OCI-LY1 (cell line): ENCODE data around the gene FOXQ1.

Experiments used
- H2AFZ ChIP-seq: fragments of 200-600 bp; sonication (generic), shearing (Covaris generic); 2 replicates; pipeline ENCODE4 v1.6.0; 2014; ENCODE audit warnings: antibody characterized with exemption, mild to moderate bottlenecking, low read length
- H3F3A ChIP-seq: fragments of 200-600 bp; sonication (generic), shearing (Covaris generic); 2 replicates; pipeline ENCODE4 v1.6.0; 2014; ENCODE audit warnings: mild to moderate bottlenecking, antibody characterized with exemption, low read length, moderate library complexity; ENCODE audit not compliant: insufficient read depth
- H3K27ac ChIP-seq: fragments of 200-600 bp; sonication (generic); 2 replicates; pipeline ENCODE4 v1.5.1; 2014; ENCODE audit warnings: low read length, mixed run types, mild to moderate bottlenecking, low read depth; ENCODE audit not compliant: poor library complexity, severe bottlenecking
- H3K27me3 ChIP-seq: fragments of 200-600 bp; sonication (generic); 2 replicates; pipeline ENCODE4 v1.6.0; 2014; ENCODE audit warnings: antibody characterized with exemption, mild to moderate bottlenecking, low read length, moderate library complexity; ENCODE audit not compliant: insufficient read depth
- H3K36me3 ChIP-seq: fragments of 200-600 bp; sonication (generic); 2 replicates; pipeline ENCODE4 v1.6.1; 2014; ENCODE audit warnings: mild to moderate bottlenecking, antibody characterized with exemption, low read length, moderate library complexity, mixed read lengths; ENCODE audit not compliant: insufficient read depth
- H3K4me1 ChIP-seq: fragments of 200-600 bp; sonication (generic); 2 replicates; pipeline ENCODE4 v1.5.1; 2014; ENCODE audit warnings: mild to moderate bottlenecking, low read length, moderate library complexity; ENCODE audit not compliant: insufficient read depth, severe bottlenecking
- H3K4me2 ChIP-seq: fragments of 200-600 bp; sonication (generic), shearing (Covaris generic); 2 replicates; pipeline ENCODE4 v1.6.1; 2014; ENCODE audit warnings: low read length
- H3K4me3 ChIP-seq: fragments of 200-600 bp; sonication (generic); 2 replicates; pipeline ENCODE4 v1.5.1; 2014; ENCODE audit warnings: low read length, low read depth, mild to moderate bottlenecking, mixed read lengths; ENCODE audit not compliant: poor library complexity, severe bottlenecking
- H3K79me2 ChIP-seq: fragments of 200-600 bp; shearing (Covaris generic); 2 replicates; pipeline ENCODE4 v1.6.1; 2016; ENCODE audit warnings: mixed run types, low read length, mixed read lengths; ENCODE audit not compliant: insufficient read depth
- H3K9ac ChIP-seq: fragments of 200-600 bp; sonication (generic), shearing (Covaris generic); 2 replicates; pipeline ENCODE4 v1.6.1; 2014; ENCODE audit warnings: mild to moderate bottlenecking, low read length, mixed read lengths
- H3K9me2 ChIP-seq: fragments of 200-600 bp; sonication (generic), shearing (Covaris generic); 2 replicates; pipeline ENCODE4 v1.6.1; 2014; ENCODE audit warnings: low read depth, mild to moderate bottlenecking, low read length, mixed read lengths
- H3K9me3 ChIP-seq: fragments of 200-600 bp; shearing (Covaris generic); 2 replicates; pipeline ENCODE4 v1.6.1; 2014; ENCODE audit warnings: low read length, mixed read lengths
- H4K20me1 ChIP-seq: fragments of 200-600 bp; sonication (generic), shearing (Covaris generic); 2 replicates; pipeline ENCODE4 v1.6.0; 2016; ENCODE audit warnings: mild to moderate bottlenecking, low read length; ENCODE audit not compliant: insufficient read depth
- EZH2 ChIP-seq: fragments of 200-600 bp; sonication (generic), shearing (Covaris generic); IDR thresholded peaks from 2 replicates; pipeline ENCODE4 v1.8.0; 2017; ENCODE audit warnings: borderline replicate concordance, mixed run types, mild to moderate bottlenecking, antibody characterized with exemption, low read length, moderate library complexity, mixed read lengths
- TF ChIP-seq, protein P1 (sequence below): fragments of 200-600 bp; sonication (generic), shearing (Covaris generic); IDR thresholded peaks from 2 replicates; pipeline ENCODE4 v1.5.1; 2017; ENCODE audit warnings: mild to moderate bottlenecking, antibody characterized with exemption, low read length, moderate library complexity, mixed read lengths

Gene FOXQ1

DNA sequence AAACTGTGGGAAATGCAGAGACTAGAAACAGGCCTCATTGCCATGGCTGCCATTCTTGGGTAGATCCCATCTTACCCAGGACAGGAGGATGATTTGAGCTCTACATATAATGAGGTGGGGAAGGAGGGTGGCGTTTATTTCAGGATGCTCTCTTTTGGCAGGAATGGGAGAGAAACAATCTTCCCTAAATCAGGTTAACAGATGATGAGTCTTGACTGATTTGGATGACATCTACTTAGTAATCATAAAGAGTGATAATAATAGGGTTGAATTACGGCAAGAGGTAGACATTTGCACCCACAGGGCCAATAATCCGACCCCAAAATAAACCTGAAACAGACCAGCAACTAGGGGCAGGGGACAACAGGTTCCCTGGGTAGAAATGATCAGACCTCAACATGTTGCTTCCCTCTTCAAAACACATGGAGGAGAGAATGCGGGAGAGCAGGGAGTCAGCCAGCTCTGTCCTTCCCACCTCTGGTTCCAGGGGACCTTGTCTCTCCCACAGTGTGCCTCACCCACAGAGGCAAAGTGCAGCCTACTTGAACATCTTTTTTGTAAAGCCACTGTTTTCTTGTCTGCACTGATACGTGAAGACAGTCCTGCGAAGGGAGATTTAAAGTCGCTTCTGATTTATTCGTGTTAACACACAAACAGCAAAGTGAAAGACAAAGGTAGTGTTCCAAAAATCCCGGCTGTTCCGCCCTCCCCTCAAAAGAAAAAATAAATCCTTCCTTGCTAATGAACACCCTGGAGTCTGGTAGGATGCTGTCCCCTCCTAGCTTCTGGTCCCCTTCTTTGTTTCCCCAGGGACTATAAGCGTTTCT is 3.9 kb downstream of the FOXQ1 start:
- Histone ChIP-seq H3K4me1 (no peaks in the 10 kb centered on the region), H3K27me3 (no peaks in the 10 kb centered on the region), H3K9me3 (no peaks in the 10 kb centered on the region; the same call in 1 of the 2 replicates), H3K27ac (no peak overlapping the region), H3K79me2 (no peaks in the 10 kb centered on the region), H2AFZ (no peak overlapping the region), H4K20me1 (no peaks in the 10 kb centered on the region), H3K9me2 (no peaks in the 10 kb centered on the region), H3K4me2 (no peak overlapping the region), H3K4me3 (no peak overlapping the region), H3K36me3 (no peaks in the 10 kb centered on the region), H3F3A (no peaks in the 10 kb centered on the region), H3K9ac (no peak overlapping the region)
- TF ChIP-seq EZH2, result no peak
- TF ChIP-seq, protein P1, sequence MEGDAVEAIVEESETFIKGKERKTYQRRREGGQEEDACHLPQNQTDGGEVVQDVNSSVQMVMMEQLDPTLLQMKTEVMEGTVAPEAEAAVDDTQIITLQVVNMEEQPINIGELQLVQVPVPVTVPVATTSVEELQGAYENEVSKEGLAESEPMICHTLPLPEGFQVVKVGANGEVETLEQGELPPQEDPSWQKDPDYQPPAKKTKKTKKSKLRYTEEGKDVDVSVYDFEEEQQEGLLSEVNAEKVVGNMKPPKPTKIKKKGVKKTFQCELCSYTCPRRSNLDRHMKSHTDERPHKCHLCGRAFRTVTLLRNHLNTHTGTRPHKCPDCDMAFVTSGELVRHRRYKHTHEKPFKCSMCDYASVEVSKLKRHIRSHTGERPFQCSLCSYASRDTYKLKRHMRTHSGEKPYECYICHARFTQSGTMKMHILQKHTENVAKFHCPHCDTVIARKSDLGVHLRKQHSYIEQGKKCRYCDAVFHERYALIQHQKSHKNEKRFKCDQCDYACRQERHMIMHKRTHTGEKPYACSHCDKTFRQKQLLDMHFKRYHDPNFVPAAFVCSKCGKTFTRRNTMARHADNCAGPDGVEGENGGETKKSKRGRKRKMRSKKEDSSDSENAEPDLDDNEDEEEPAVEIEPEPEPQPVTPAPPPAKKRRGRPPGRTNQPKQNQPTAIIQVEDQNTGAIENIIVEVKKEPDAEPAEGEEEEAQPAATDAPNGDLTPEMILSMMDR, result no peak

GRCh38 chr6:1316489-1316971 is 4.6 kb downstream of the FOXQ1 start:
- Histone ChIP-seq H3K9me3 (no peaks in the 10 kb centered on the region; the same call in 1 of the 2 replicates), H3K9me2 (no peaks in the 10 kb centered on the region), H3K36me3 (no peaks in the 10 kb centered on the region), H3K4me2 (no peak overlapping the region), H3K4me3 (no peak overlapping the region), H3K27me3 (no peaks in the 10 kb centered on the region), H3F3A (no peaks in the 10 kb centered on the region), H3K27ac (no peak overlapping the region), H3K9ac (no peak overlapping the region), H4K20me1 (no peaks in the 10 kb centered on the region), H3K79me2 (no peaks in the 10 kb centered on the region), H3K4me1 (no peaks in the 10 kb centered on the region), H2AFZ (no peak overlapping the region)
- TF ChIP-seq EZH2, result no peak
- TF ChIP-seq, protein P1, result no peak

DNA sequence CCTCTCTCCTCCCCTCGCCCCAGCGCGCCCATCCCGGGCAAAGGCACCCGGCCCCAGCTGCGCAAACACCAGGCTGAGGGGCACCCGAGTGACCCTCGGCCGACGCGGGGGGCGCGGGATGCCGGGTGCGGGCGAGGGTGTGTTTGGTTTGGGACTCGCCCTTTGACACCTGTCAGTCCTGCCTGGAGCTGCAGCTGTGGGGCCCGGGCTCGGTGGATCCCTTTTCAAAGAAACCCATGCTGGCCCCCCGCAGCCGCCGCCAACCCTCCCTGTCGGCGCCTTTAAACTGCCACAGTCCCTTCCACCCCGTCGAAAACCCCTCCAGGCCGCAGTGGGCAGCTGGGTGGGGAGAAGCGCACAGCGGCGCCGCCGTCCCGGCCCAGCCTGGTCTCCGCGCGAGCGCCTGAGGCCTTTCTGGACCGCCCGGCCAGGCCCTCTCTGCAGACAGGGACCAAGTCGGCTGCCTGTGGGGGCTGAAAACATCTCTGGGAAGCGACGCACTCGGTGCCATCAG is 5.5 kb downstream of the FOXQ1 start:
- no peak overlapping the region for H3K9ac ChIP-seq
- H3K4me3 ChIP-seq, result no peak overlapping the region
- H3K27me3 ChIP-seq, result no peaks in the 10 kb centered on the region
- H4K20me1 ChIP-seq, result no peaks in the 10 kb centered on the region
- H3K36me3 ChIP-seq, result no peaks in the 10 kb centered on the region
- H3K9me3 ChIP-seq, result no peaks in the 10 kb centered on the region; the same call in 1 of the 2 replicates
- no peaks in the 10 kb centered on the region for H3F3A ChIP-seq
- H3K79me2 ChIP-seq, result no peaks in the 10 kb centered on the region
- no peak overlapping the region for H2AFZ ChIP-seq
- H3K9me2 ChIP-seq, result no peaks in the 10 kb centered on the region
- H3K27ac ChIP-seq, result no peak overlapping the region
- TF ChIP-seq, protein P1, result no peak
- TF ChIP-seq EZH2, result no peak
- no peaks in the 10 kb centered on the region for H3K4me1 ChIP-seq
- no peak overlapping the region for H3K4me2 ChIP-seq
